Embryonic facial prominence (tissue), 1 donor: ENCODE data around the gene JAG2.
A peak's percentile ranks its signal among the peaks of the same experiment; 100 is the strongest.
"Not testable (repeated sequence)": the region's sequence is repeated elsewhere in the genome, so short reads cannot be mapped to it uniquely, and the experiment has no call there.

Experiments used
- DNase-seq: peaks from one replicate; pipeline ENCODE4 v3.0.0-alpha.2; 2016; ENCODE audit errors: extremely low spot score

JAG2 gene

GRCh38 chr14:105117710-105118385 is 50.7 kb downstream of the JAG2 start:
- no peak for DNase-seq

GRCh38 chr14:105117257-105117646 is 51.3 kb downstream of the JAG2 start:
- DNase-seq: no peak

GRCh38 chr14:105116451-105117256 is 51.9 kb downstream of the JAG2 start:
- no peak for DNase-seq

GRCh38 chr14:105109243-105109642 is 59.3 kb downstream of the JAG2 start:
- DNase-seq: not testable (repeated sequence)

GRCh38 chr14:105108516-105108864 is 60.1 kb downstream of the JAG2 start:
- DNase-seq: no peak

GRCh38 chr14:105107781-105108515 is 60.6 kb downstream of the JAG2 start:
- no peak for DNase-seq

GRCh38 chr14:105107351-105107750 is 61.2 kb downstream of the JAG2 start:
- DNase-seq: no peak

GRCh38 chr14:105105158-105105557 is 63.4 kb downstream of the JAG2 start:
- DNase-seq: no peak

GRCh38 chr14:105102893-105103292 is 65.7 kb downstream of the JAG2 start:
- no peak for DNase-seq

GRCh38 chr14:105102361-105102870 is 66.2 kb downstream of the JAG2 start:
- no peak for DNase-seq

GRCh38 chr14:105100910-105101309 is 67.7 kb downstream of the JAG2 start:
- DNase-seq: no peak

GRCh38 chr14:105099778-105100177 is 68.8 kb downstream of the JAG2 start:
- DNase-seq: no peak

- DNase-seq: no peak
Measured at GRCh38 chr14:105098316-105098715, 70.3 kb downstream of the JAG2 start.

- no peak for DNase-seq
Measured at GRCh38 chr14:105097794-105098127, 70.8 kb downstream of the JAG2 start.

- no peak for DNase-seq
Measured at GRCh38 chr14:105096206-105096875, 72.2 kb downstream of the JAG2 start.

GRCh38 chr14:105095236-105095805 is 73.3 kb downstream of the JAG2 start:
- no peak for DNase-seq

GRCh38 chr14:105094193-105094907 is 74.2 kb downstream of the JAG2 start:
- no peak for DNase-seq

- DNase-seq: peak; percentile 58
Measured at GRCh38 chr14:105093431-105094192, 75.0 kb downstream of the JAG2 start.

- no peak for DNase-seq
Measured at GRCh38 chr14:105093038-105093430, 75.5 kb downstream of the JAG2 start.
